ENCODE data around the gene CAND1.

DNA sequence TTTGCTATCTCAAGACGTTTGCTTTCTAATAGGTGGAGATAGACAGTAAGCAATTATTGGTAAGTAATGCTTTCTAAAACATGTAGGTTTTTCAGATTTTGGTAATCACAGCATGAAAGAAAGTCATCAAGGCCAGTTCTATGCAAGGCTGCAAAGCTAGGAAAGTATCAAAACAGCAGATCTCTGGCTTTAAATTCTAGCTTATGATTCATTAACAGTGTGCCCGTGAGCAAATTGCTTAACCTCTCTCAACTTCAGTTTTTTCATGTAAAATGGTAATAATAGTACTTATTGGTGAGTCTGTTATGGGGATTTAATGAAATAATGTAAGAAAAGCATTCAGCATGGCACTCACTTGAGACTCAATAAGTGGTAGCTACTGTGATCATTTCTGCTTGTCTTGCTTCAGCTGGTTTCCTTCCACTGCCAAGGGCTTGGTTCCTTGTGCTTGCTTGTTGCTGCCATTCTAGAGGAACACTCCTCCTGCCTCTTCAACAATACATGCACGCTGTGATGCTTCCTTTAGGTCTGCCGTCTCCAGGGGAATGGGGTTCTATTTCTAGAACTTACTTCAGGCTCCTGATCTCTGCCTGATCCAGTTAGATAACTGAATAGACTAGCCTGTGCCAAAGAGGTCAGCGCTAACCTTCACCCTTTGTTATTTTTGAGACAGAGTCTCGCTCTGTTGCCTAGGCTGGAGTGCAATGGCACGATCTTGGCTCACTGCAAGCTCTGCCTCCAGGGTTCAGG lies 88.4 kb downstream of the CAND1 start:
- TF ChIP-seq SIRT6 (IDR thresholded peaks at IDR 0.05; ENCODE audit: low read length) = no peak
- TF ChIP-seq, protein P1, sequence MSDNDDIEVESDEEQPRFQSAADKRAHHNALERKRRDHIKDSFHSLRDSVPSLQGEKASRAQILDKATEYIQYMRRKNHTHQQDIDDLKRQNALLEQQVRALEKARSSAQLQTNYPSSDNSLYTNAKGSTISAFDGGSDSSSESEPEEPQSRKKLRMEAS (IDR thresholded peaks at IDR 0.05) = no peak
- no peak for TF ChIP-seq JUND (IDR thresholded peaks at IDR 0.05; ENCODE audit: low read length)
- TF ChIP-seq, protein P2, sequence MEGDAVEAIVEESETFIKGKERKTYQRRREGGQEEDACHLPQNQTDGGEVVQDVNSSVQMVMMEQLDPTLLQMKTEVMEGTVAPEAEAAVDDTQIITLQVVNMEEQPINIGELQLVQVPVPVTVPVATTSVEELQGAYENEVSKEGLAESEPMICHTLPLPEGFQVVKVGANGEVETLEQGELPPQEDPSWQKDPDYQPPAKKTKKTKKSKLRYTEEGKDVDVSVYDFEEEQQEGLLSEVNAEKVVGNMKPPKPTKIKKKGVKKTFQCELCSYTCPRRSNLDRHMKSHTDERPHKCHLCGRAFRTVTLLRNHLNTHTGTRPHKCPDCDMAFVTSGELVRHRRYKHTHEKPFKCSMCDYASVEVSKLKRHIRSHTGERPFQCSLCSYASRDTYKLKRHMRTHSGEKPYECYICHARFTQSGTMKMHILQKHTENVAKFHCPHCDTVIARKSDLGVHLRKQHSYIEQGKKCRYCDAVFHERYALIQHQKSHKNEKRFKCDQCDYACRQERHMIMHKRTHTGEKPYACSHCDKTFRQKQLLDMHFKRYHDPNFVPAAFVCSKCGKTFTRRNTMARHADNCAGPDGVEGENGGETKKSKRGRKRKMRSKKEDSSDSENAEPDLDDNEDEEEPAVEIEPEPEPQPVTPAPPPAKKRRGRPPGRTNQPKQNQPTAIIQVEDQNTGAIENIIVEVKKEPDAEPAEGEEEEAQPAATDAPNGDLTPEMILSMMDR (IDR thresholded peaks at IDR 0.05; ENCODE audit: control extremely low read depth in 1 of 3, insufficient read depth in 1 of 3, low read depth in 1 of 3, low read length in 3 of 3) = no peak
- no peak for TF ChIP-seq SP1 (IDR thresholded peaks at IDR 0.05; ENCODE audit: low read depth, low read length)
- TF ChIP-seq BRCA1 (IDR thresholded peaks at IDR 0.05; ENCODE audit: low read depth, low read length) = no peak
